ENCODE data around the gene AKNA. TPM values are rescaled to one million over a fixed set of nuclear protein-coding genes. Genes with fewer than 3 reads are reported as not detected.

AKNA gene
- total RNA-seq, 1 experiment from 2014 or later, result 29.3 TPM

- TF ChIP-seq USF2 (CRISPR knock-in tag; IDR thresholded peaks at IDR 0.05) (no peak), ZNF317 (CRISPR knock-in tag; IDR thresholded peaks at IDR 0.05; ENCODE audit: borderline replicate concordance, low read depth) (no peak), ZSCAN18 (CRISPR knock-in tag; IDR thresholded peaks at IDR 0.05) (no peak), ZNF138 (CRISPR knock-in tag; conservative IDR thresholded peaks at IDR 0.05) (no peak), ZNF232 (CRISPR knock-in tag; IDR thresholded peaks at IDR 0.05) (no peak), FOXP1 (CRISPR knock-in tag; IDR thresholded peaks at IDR 0.05; ENCODE audit: borderline replicate concordance) (no peak; the same call in 1 of the 2 replicates), CREM (CRISPR knock-in tag; IDR thresholded peaks at IDR 0.05) (no peak), ATF2 (CRISPR knock-in tag; IDR thresholded peaks at IDR 0.05; ENCODE audit: borderline replicate concordance, low read depth) (no peak), STAT6 (CRISPR knock-in tag; conservative IDR thresholded peaks at IDR 0.05; ENCODE audit: low read depth) (no peak), ZNF263 (CRISPR knock-in tag; IDR thresholded peaks at IDR 0.05; ENCODE audit: low read depth) (no peak), KAT7 (CRISPR knock-in tag; IDR thresholded peaks at IDR 0.05; ENCODE audit: borderline replicate concordance) (no peak), ETV6 (CRISPR knock-in tag; IDR thresholded peaks at IDR 0.05) (no peak), JAZF1 (CRISPR knock-in tag; IDR thresholded peaks at IDR 0.05) (no peak), ATF3 (CRISPR knock-in tag; conservative IDR thresholded peaks at IDR 0.05) (no peak), ZNF219 (CRISPR knock-in tag; IDR thresholded peaks at IDR 0.05; ENCODE audit: borderline replicate concordance) (no peak), NFYB (CRISPR knock-in tag; conservative IDR thresholded peaks at IDR 0.05; ENCODE audit: low read depth) (peak; percentile 59; the same call in 1 of the 2 replicates), PRDM15 (CRISPR knock-in tag; IDR thresholded peaks at IDR 0.05) (no peak), MLX (CRISPR knock-in tag; IDR thresholded peaks at IDR 0.05) (no peak), CBFB (CRISPR knock-in tag; IDR thresholded peaks at IDR 0.05; ENCODE audit: low read depth) (0 out of 2 replicates have a peak, but pooled peaks have one; percentile 24), E2F4 (CRISPR knock-in tag; IDR thresholded peaks at IDR 0.05; ENCODE audit: borderline replicate concordance, low read depth) (no peak), ZNF121 (CRISPR knock-in tag; IDR thresholded peaks at IDR 0.05) (peak; percentile 81), PREB (CRISPR knock-in tag; IDR thresholded peaks at IDR 0.05; ENCODE audit: borderline replicate concordance) (no peak), GTF2I (CRISPR knock-in tag; conservative IDR thresholded peaks at IDR 0.05) (peak; percentile 100), ZBTB21 (CRISPR knock-in tag; IDR thresholded peaks at IDR 0.05; ENCODE audit: borderline replicate concordance) (0 out of 2 replicates have a peak, but pooled peaks have one; percentile 17)
These were observed 10.2 kb upstream of the AKNA start (continued) for GRCh38 chr9:114397848-114398605.
